Measurements from ENCODE around the gene LIFR. TPM values are rescaled to one million over a fixed set of nuclear protein-coding genes. Genes with fewer than 3 reads are reported as not detected.
A peak's percentile ranks its signal among the peaks of the same experiment; 100 is the strongest.

The LIFR gene
- total and polyA plus RNA-seq, 12 donors, result 9.2 to 118 (median 59.0) TPM

DNA sequence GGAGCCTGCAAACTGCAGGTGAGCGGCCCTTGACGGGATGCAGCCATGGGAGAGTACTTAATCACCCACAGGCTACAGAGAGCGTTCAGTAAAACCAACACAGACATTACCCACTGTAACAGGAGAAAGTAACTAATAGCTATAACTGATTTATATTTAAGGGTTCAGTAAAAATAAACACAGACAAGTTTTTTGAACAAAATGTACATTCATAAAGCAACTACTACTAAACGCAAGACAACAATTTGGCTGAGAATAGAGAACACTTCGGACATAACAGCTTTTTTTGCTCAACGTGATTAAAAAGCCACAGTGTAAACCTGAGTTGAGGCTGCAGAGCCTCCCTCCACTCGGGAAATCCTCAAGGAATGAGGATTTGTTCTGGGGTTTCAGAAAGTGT is 61.7 kb downstream of the LIFR start:
- Histone ChIP-seq H3K36me3 (replicated peaks in 1 of 2) (peaks cover 0 to 31% of the 10 kb centered on the region in 2 donors), H3K4me1 (replicated peaks in 1 of 2) (no peaks in the 10 kb centered on the region), H3K27me3 (no peaks in the 10 kb centered on the region), H3K27ac (peak overlapping the region in 1 of 5 donors; percentile 7), H3K4me3 (no peak overlapping the region), H3K9me3 (replicated peaks in 1 of 3) (no peaks in the 10 kb centered on the region)
- no peak for DNase-seq
- WGBS, 4 donors, result 78 to 81% (median 80%) methylated on average over 7 of the region's 7 CpGs
- intact Hi-C loops (cut with DNase I), result no loop called here
- no peak for TF ChIP-seq POLR2A (IDR thresholded peaks at IDR 0.05)
- TF ChIP-seq, protein P1, sequence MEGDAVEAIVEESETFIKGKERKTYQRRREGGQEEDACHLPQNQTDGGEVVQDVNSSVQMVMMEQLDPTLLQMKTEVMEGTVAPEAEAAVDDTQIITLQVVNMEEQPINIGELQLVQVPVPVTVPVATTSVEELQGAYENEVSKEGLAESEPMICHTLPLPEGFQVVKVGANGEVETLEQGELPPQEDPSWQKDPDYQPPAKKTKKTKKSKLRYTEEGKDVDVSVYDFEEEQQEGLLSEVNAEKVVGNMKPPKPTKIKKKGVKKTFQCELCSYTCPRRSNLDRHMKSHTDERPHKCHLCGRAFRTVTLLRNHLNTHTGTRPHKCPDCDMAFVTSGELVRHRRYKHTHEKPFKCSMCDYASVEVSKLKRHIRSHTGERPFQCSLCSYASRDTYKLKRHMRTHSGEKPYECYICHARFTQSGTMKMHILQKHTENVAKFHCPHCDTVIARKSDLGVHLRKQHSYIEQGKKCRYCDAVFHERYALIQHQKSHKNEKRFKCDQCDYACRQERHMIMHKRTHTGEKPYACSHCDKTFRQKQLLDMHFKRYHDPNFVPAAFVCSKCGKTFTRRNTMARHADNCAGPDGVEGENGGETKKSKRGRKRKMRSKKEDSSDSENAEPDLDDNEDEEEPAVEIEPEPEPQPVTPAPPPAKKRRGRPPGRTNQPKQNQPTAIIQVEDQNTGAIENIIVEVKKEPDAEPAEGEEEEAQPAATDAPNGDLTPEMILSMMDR (IDR thresholded peaks at IDR 0.05), result no peak

DNA sequence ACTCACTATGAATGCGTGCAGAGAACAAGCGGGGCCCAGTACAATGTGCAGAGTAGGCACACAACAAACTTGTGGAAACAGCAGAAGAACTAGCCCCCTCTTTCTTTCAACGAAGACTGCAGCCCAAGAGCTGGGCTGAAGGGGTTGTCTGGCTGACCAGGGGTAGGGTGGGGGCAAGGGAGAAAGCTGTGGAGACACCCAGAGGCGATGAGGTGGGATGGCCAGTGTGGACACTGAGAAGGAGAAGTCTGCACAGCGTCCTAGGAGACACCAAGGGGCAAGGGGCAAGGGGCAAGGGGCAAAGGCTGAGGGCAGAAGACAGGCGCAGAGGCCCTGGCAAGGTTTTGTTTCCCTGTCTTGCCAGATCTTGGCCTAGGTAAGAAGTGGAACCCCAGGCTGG is 62.3 kb downstream of the LIFR start:
- no peak for DNase-seq
- no peaks in the 10 kb centered on the region for H3K9me3 ChIP-seq (replicated peaks in 1 of 3)
- WGBS, 4 donors, result 87 to 97% (median 90%) methylated on average over 6 of the region's 6 CpGs

DNA sequence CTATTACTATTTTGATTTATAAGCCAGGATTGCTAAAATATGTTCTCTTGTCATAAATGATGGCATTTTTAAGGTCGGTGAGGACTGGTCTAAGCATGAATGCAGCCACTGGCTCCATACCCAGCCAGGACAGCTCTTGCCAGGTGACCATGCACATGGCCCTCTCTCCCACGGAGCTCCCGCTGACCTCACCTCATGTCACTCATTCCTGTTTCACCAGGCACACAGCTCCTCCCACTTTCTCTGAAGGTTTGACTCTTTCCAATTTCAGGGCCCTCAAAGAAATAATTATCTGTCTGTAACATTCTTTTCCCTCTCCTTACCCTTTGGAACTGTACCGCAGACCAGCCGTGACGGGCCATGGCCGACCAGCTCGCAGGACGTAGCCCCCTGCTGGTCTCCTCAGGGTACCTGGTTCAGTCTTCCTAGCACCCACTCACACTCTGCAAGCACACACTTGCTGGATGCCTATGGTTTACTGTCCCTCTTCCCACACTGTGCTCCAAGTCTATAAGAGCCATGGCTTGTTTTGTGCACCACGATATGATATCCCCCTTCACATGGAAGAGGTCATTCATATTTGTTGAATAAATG is 72.5 kb downstream of the LIFR start:
- H3K4me3 ChIP-seq, result no peak overlapping the region
- no peaks in the 10 kb centered on the region for H3K27me3 ChIP-seq
- WGBS, 4 donors, result 96 to 97% (median 96%) methylated on average over 10 of the region's 10 CpGs
- no peak for TF ChIP-seq POLR2A (IDR thresholded peaks at IDR 0.05)
- TF ChIP-seq, protein P1 (IDR thresholded peaks at IDR 0.05), result no peak
- no peaks in the 10 kb centered on the region for H3K9me3 ChIP-seq (replicated peaks in 1 of 3)
- no peak for DNase-seq
- no peak overlapping the region for H3K27ac ChIP-seq
- H3K36me3 ChIP-seq (replicated peaks in 1 of 2), result peaks cover 0 to 29% of the 10 kb centered on the region in 2 donors
- intact Hi-C loops (cut with DNase I), result no loop called here
- no peaks in the 10 kb centered on the region for H3K4me1 ChIP-seq (replicated peaks in 1 of 2)

More for the DNA sequence above, 62.3 kb downstream of the LIFR start:
- H3K27me3 ChIP-seq, result no peaks in the 10 kb centered on the region
- H3K4me3 ChIP-seq, result no peak overlapping the region
- intact Hi-C loops (cut with DNase I), result no loop called here
- H3K36me3 ChIP-seq (replicated peaks in 1 of 2), result peaks cover 0 to 27% of the 10 kb centered on the region in 2 donors
- H3K4me1 ChIP-seq (replicated peaks in 1 of 2), result no peaks in the 10 kb centered on the region
- TF ChIP-seq, protein P1 (IDR thresholded peaks at IDR 0.05), result no peak
- no peak for TF ChIP-seq POLR2A (IDR thresholded peaks at IDR 0.05)
- no peak overlapping the region for H3K27ac ChIP-seq

DNA sequence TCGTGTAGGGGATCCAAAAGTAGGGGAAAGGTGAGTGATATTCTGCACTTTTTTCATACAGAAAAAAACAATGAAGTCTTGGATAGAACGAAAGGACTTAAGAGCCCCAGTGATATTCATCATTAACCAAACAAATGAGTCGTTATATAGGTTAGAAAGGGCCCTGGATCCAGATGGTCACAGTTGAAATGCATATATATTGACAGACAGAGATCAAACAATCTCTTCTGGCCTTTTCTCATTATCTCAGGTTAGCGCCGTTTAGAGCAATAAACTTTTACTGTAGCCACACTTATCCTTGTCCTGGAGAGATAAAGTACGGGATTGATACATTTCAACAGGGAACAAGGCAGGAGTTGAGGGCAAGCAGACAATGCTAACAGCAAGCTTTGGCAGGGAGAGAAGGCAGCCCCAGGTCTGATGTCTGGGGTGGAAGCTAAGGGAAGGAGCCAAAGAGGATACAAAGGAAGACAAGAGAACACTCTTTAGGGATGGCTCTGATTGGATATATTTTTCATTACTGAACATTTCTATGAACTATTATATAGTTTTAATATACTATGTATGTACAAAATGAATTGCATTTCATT is 77.0 kb downstream of the LIFR start:
- Histone ChIP-seq H3K27me3 (no peaks in the 10 kb centered on the region), H3K27ac (no peak overlapping the region), H3K4me1 (replicated peaks in 1 of 2) (no peaks in the 10 kb centered on the region), H3K4me3 (no peak overlapping the region), H3K9me3 (replicated peaks in 1 of 3) (no peaks in the 10 kb centered on the region), H3K36me3 (replicated peaks in 1 of 2) (peaks cover 0 to 13% of the 10 kb centered on the region in 2 donors)
- no peak for DNase-seq
- TF ChIP-seq, protein P1 (IDR thresholded peaks at IDR 0.05), result no peak
- TF ChIP-seq POLR2A (IDR thresholded peaks at IDR 0.05), result no peak
- 64 to 69% (median 66%) methylated on average over 6 of the region's 6 CpGs for WGBS, 4 donors
- intact Hi-C loops (cut with DNase I), result no loop called here
